Esophagus muscularis mucosa (tissue), 4 donors: ENCODE results near the gene CDON. TPM values are rescaled to one million over a fixed set of nuclear protein-coding genes. Genes with fewer than 3 reads are reported as not detected.

Experiments
- DNase-seq: peaks from one replicate; pipeline ENCODE4 v3.0.0-alpha.2; 2017; ENCODE audit errors: extremely low spot score
- H3K27ac ChIP-seq, 4 donors: fragments of 200-600 bp; sonication (generic); replicated peaks in 1 of 4; 1 replicate in 3 of 4; 2 replicates in 1 of 4; pipeline ENCODE4 v1.5.1; 2016 to 2019; ENCODE audit warnings: mild to moderate bottlenecking in 1 of 4
- H3K27me3 ChIP-seq, 4 donors: fragments of 200-600 bp; sonication (generic); one replicate each; pipeline versions ENCODE4 v1.5.1 to v1.6.0; 2016 to 2019
- H3K36me3 ChIP-seq, 4 donors: fragments of 200-600 bp; sonication (generic); one replicate each; pipeline ENCODE4 v1.5.1; 2016 to 2019
- H3K4me1 ChIP-seq, 4 donors: fragments of 200-600 bp; sonication (generic); one replicate each; pipeline ENCODE4 v1.5.1; 2016 to 2019
- H3K4me3 ChIP-seq, 4 donors: fragments of 200-600 bp; sonication (generic); 1 replicate in 2 of 4; 2 replicates in 2 of 4; pipeline ENCODE4 v1.5.1; 2016 to 2019; ENCODE audit warnings: mild to moderate bottlenecking in 4 of 4, moderate library complexity in 1 of 4
- H3K9me3 ChIP-seq, 4 donors: fragments of 200-600 bp; sonication (generic); 1 replicate in 3 of 4; 2 replicates in 1 of 4; pipeline ENCODE4 v1.5.1; 2016 to 2019
- CTCF ChIP-seq, 3 experiments: fragments of 200-600 bp in 2 of 3; fragments of 450-650 bp in 1 of 3; sonication (generic) in 2 of 3; IDR thresholded peaks; one replicate each; pipeline ENCODE4 v1.5.1; 2017 to 2019; ENCODE audit warnings: antibody characterized with exemption in 3 of 3, mild to moderate bottlenecking in 2 of 3, moderate library complexity in 1 of 3
- EP300 ChIP-seq: sonication (generic); formaldehyde crosslinking; IDR thresholded peaks from one replicate; pipeline ENCODE4 v1.6.1; 2017; ENCODE audit warnings: antibody characterized with exemption
- POLR2A ChIP-seq: fragments of 450-650 bp; IDR thresholded peaks from one replicate; pipeline ENCODE4 v1.6.1; 2017; ENCODE audit warnings: antibody characterized with exemption, moderate library complexity, mild to moderate bottlenecking, low read depth
- POLR2AphosphoS5 ChIP-seq, 2 donors: sonication (generic); formaldehyde crosslinking; IDR thresholded peaks; one replicate each; pipeline ENCODE4 v1.6.1; 2017; ENCODE audit warnings: antibody characterized with exemption in 2 of 2
- WGBS: methylation state at CpG from one replicate; pipeline ENCODE4 v1.1.5; 2018; 5-methylcytosine and 5-hydroxymethylcytosine counted together
- intact Hi-C: fragments of 100-400 bp; cut with DNase I; formaldehyde crosslinking; loops from one replicate; pipeline ENCODE4 v1.15.1; 2023
- total RNA-seq, 4 donors: library from RNA; depleted of rRNA; stranded (reverse); fragments of >200 nt; gene quantifications; one replicate each; pipeline versions ENCODE4 v1.1.0 to v1.2.1, GENCODE V29; 2016

CDON gene
- total RNA-seq, 4 donors from 2014 or later = 16.6 to 42.7 (median 28.1) TPM

GRCh38 chr11:125976156-125976555 lies 86.5 kb downstream of the CDON start:
- intact Hi-C loops = no loop called here
- TF ChIP-seq EP300 (no peak), CTCF (IDR thresholded peaks at IDR 0.05) (no peak), POLR2A (no peak), POLR2AphosphoS5 (IDR thresholded peaks at IDR 0.05) (no peak)

GRCh38 chr11:125975634-125976033 lies 87.0 kb downstream of the CDON start:
- intact Hi-C loops = no loop called here

More at GRCh38 chr11:125976156-125976555, 86.5 kb downstream of the CDON start:
- Histone ChIP-seq H3K4me3 (no peak overlapping the region), H3K27ac (no peak overlapping the region), H3K4me1 (peaks cover 0 to 11% (median 11%) of the 10 kb centered on the region in 4 donors), H3K27me3 (no peaks in the 10 kb centered on the region), H3K36me3 (peaks cover 0 to 16% (median 4%) of the 10 kb centered on the region in 4 donors), H3K9me3 (no peaks in the 10 kb centered on the region)
- no peak for DNase-seq

GRCh38 chr11:125974284-125974683 lies 88.4 kb downstream of the CDON start:
- Histone ChIP-seq H3K4me1 (peaks cover 0 to 11% (median 11%) of the 10 kb centered on the region in 4 donors), H3K36me3 (peaks cover 0 to 4% (median 2%) of the 10 kb centered on the region in 4 donors), H3K27ac (no peak overlapping the region), H3K4me3 (no peak overlapping the region), H3K9me3 (no peaks in the 10 kb centered on the region), H3K27me3 (no peaks in the 10 kb centered on the region)
- DNase-seq = no peak
- intact Hi-C loops = no loop called here
- TF ChIP-seq POLR2A (no peak), EP300 (no peak), CTCF (IDR thresholded peaks at IDR 0.05) (no peak), POLR2AphosphoS5 (IDR thresholded peaks at IDR 0.05) (no peak)

More at GRCh38 chr11:125975634-125976033, 87.0 kb downstream of the CDON start:
- Histone ChIP-seq H3K9me3 (no peaks in the 10 kb centered on the region), H3K4me1 (peaks cover 0 to 11% (median 11%) of the 10 kb centered on the region in 4 donors), H3K4me3 (no peak overlapping the region), H3K27ac (no peak overlapping the region), H3K27me3 (no peaks in the 10 kb centered on the region), H3K36me3 (peaks cover 0 to 11% (median 3%) of the 10 kb centered on the region in 4 donors)
- 93% methylated on average over 6 of the region's 6 CpGs for WGBS
- no peak for DNase-seq
- TF ChIP-seq POLR2A (no peak), CTCF (IDR thresholded peaks at IDR 0.05) (no peak), POLR2AphosphoS5 (IDR thresholded peaks at IDR 0.05) (no peak), EP300 (no peak)

GRCh38 chr11:125971618-125972017 lies 91.0 kb downstream of the CDON start:
- WGBS = 80% methylated on average over 6 of the region's 6 CpGs
- H3K27ac ChIP-seq = no peak overlapping the region
- H3K36me3 ChIP-seq = peaks cover 0 to 4% (median under 1%) of the 10 kb centered on the region in 4 donors
- no peaks in the 10 kb centered on the region for H3K27me3 ChIP-seq
- no peak overlapping the region for H3K4me3 ChIP-seq
- intact Hi-C loops = no loop called here
- H3K4me1 ChIP-seq = peaks cover 0 to 8% (median 3%) of the 10 kb centered on the region in 4 donors
- no peak for DNase-seq
- TF ChIP-seq EP300 = no peak
- no peak for TF ChIP-seq CTCF (IDR thresholded peaks at IDR 0.05)
- TF ChIP-seq POLR2A = no peak
- TF ChIP-seq POLR2AphosphoS5 (IDR thresholded peaks at IDR 0.05) = no peak
- H3K9me3 ChIP-seq = no peaks in the 10 kb centered on the region

- intact Hi-C loops = no loop called here
- Histone ChIP-seq H3K36me3 (peaks cover 0 to 9% (median 0%) of the 10 kb centered on the region in 4 donors), H3K27me3 (no peaks in the 10 kb centered on the region), H3K9me3 (no peaks in the 10 kb centered on the region), H3K4me3 (no peak overlapping the region), H3K4me1 (peaks cover 0 to 8% (median 3%) of the 10 kb centered on the region in 4 donors), H3K27ac (no peak overlapping the region)
- TF ChIP-seq CTCF (IDR thresholded peaks at IDR 0.05) (no peak), POLR2A (no peak), EP300 (no peak), POLR2AphosphoS5 (IDR thresholded peaks at IDR 0.05) (no peak)
- WGBS = 57% methylated on average over 7 of the region's 7 CpGs
- DNase-seq = no peak
Observed at GRCh38 chr11:125968354-125968753, 94.3 kb downstream of the CDON start.
